Esophagus (tissue), 2 donors: Measurements from ENCODE around the gene PRCP. TPM values are rescaled to one million over a fixed set of nuclear protein-coding genes. Genes with fewer than 3 reads are reported as not detected.
"Not testable (repeated sequence)": the region's sequence is repeated elsewhere in the genome, so short reads cannot be mapped to it uniquely, and the experiment has no call there.

Experiments used
- H3K27ac ChIP-seq, 2 donors: one replicate each; pipeline ENCODE4 v1.5.1; 2013; ENCODE audit warnings: low read depth in 2 of 2, mild to moderate bottlenecking in 2 of 2, inconsistent platforms in 1 of 2, low read length in 1 of 2, moderate library complexity in 1 of 2
- H3K27me3 ChIP-seq, 2 donors: one replicate each; pipeline ENCODE4 v1.6.1; 2013; ENCODE audit warnings: low read length in 2 of 2, control low read depth in 1 of 2, mild to moderate bottlenecking in 1 of 2; ENCODE audit not compliant: insufficient read depth in 2 of 2, control insufficient read depth in 1 of 2
- H3K36me3 ChIP-seq, 2 donors: one replicate each; pipeline ENCODE4 v1.6.1; 2013; ENCODE audit warnings: low read length in 1 of 2; ENCODE audit not compliant: control insufficient read depth in 2 of 2, insufficient read depth in 2 of 2
- H3K4me1 ChIP-seq, 2 donors: one replicate each; pipeline ENCODE4 v1.6.1; 2013; ENCODE audit warnings: low read length in 1 of 2; ENCODE audit not compliant: control insufficient read depth in 2 of 2, insufficient read depth in 2 of 2
- H3K4me3 ChIP-seq, 2 donors: one replicate each; pipeline ENCODE4 v1.5.1; 2013; ENCODE audit warnings: low read length in 2 of 2, mild to moderate bottlenecking in 2 of 2, low read depth in 1 of 2, moderate library complexity in 1 of 2
- H3K9me3 ChIP-seq, 2 donors: one replicate each; pipeline ENCODE4 v1.6.1; 2013; ENCODE audit warnings: mild to moderate bottlenecking in 2 of 2, low read depth in 1 of 2, low read length in 1 of 2, moderate library complexity in 1 of 2; ENCODE audit not compliant: control insufficient read depth in 2 of 2, insufficient read depth in 1 of 2
- WGBS, 2 donors: extraction: QIAGEN DNeasy Blood & Tissue Kit; methylation state at CpG; one replicate each; pipeline ENCODE4 v1.1.7; 2013; 5-methylcytosine and 5-hydroxymethylcytosine counted together
- polyA plus RNA-seq, 2 donors: library from polyadenylated mRNA; stranded (reverse); fragments of 200-250 nt; gene quantifications; one replicate each; pipeline ENCODE4 v1.2.3, GENCODE V29; 2013
- donor health status: healthy with polysubstance abuse.
- donor health status: Bipolar disorder and iron deficiency.

PRCP gene
- polyA plus RNA-seq = 10 to 100 TPM; 22.1 to 38.3 TPM

DNA sequence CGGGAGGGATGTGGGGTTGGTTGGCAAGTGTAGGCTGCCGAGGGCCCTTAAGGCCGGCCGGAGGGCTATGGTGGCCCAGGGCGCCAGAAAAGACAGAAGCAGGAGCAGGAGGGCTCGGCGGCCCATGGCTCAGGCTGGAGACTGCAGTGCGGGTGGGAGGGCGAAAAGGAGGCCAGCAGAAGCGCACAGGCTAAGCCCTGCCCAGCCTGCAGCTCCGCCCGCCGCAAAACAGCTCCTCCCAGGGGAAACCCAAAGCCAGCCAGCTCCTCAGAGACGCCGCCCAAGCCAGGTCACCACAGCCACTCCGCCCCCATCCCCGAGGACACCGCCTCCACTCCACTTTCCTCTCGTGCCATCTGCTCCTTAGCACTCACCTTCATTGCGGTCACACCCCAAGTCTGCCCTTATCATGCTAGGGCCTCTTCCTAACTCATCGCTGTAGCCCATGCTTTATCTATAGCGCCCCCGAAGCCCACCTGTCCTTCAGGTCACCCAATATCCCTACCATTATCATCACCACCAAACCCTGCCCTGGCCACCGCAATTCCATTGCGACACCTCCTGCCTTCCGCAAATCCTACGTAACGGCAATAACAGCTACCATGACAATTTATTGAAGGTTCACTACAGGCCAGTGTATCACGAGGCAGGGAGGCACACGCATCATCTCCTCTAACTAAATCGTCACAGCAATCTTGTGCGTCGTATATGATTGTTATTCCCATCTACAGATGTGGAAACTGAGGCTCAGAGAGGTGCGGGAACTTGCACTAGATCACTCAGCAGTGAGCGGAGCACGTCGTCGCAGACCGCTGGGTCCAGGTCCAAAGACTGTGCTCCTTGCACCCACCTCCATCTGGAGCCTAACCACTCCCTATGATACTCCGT, at the start of gene PRCP:
Gene PRCP, minus strand, starts transcription at position 154 of the 888 bp plus-strand sequence. Its CDS starts 28 bp downstream, at position 126.
- 0% methylated on average over 37 to 40 of the region's 40 CpGs for WGBS, 2 donors
- peaks cover 0 to 2% of the 10 kb centered on the region in 2 donors for H3K4me1 ChIP-seq
- no peaks in the 10 kb centered on the region for H3K27me3 ChIP-seq
- H3K36me3 ChIP-seq = no peaks in the 10 kb centered on the region
- H3K4me3 ChIP-seq = peak within 1 kb of the TSS; percentile 82 to 90
- peak within 1 kb of the TSS; percentile 96 to 99 for H3K27ac ChIP-seq
- no peaks in the 10 kb centered on the region for H3K9me3 ChIP-seq

DNA sequence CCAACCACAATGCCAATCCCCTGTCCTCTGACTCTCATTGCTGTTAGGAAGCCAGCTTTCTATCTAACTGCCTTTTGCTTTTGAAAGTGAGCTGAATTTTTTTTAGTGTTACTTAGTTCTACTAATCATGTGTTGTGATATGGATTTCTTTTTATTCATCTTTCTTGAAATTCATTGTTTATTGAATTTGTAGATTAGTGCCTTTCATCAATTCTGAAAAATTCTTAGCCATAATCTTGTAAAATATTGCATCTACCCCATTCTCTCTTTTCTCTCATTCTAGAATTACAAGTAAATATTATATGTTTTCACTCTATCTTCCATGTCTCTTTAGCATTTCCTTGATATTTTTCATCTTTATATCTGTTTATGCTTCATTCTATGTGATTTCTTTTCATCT, 49.1 kb upstream of the PRCP start:
- no peak overlapping the region for H3K27ac ChIP-seq
- peaks cover 0 to 2% of the 10 kb centered on the region in 2 donors for H3K4me1 ChIP-seq
- H3K36me3 ChIP-seq = no peaks in the 10 kb centered on the region
- no peak overlapping the region for H3K4me3 ChIP-seq
- no peaks in the 10 kb centered on the region for H3K27me3 ChIP-seq
- no peaks in the 10 kb centered on the region for H3K9me3 ChIP-seq

DNA sequence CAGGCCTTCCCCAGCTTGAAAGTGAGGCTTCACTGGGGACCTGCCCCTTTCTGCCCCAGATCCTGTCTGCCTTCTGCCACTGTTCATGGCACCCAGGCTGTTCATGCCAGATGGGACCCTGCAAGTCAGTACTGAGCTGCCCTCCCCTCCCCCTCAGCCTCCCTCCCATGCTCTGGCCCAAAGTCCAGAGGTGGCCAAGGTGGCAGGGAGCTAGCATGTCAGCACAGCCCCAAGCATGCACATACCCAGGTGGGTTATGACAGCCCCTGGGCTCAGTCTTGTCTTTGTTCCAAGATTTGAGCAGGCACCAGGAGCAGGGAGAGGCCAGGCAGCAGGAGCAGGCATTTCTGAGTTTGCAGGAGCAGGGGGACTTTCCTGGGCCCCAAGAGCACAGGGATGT, 45.5 kb upstream of the PRCP start:
- Histone ChIP-seq H3K36me3 (no peaks in the 10 kb centered on the region), H3K4me1 (peaks cover 0 to 2% of the 10 kb centered on the region in 2 donors), H3K27me3 (no peaks in the 10 kb centered on the region), H3K27ac (no peak overlapping the region), H3K9me3 (peaks cover 0 to 3% of the 10 kb centered on the region in 2 donors), H3K4me3 (no peak overlapping the region)

DNA sequence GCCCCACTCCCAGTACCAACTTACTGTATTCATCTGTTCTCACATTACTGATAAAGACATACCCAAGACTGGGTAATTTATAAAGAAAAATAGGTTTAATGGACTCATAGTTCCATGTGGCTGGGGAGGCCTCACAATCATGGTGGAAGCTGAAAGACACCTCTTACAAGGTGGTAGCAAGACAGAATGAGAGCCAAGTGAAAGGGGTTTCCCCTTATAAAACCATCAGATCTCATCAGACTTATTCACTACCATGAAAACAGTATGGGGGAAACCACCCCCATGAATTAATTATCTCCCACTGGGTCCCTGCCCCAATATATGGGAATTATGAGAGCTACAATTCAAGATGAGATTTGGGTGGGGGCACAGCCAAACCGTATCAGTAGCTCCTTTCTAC, 44.8 kb upstream of the PRCP start:
- not testable (repeated sequence) for H3K27ac ChIP-seq, H3K9me3 ChIP-seq, H3K4me1 ChIP-seq, H3K27me3 ChIP-seq, H3K4me3 ChIP-seq, H3K36me3 ChIP-seq
- 94 to 95% methylated on average over 1 of the region's 1 CpG for WGBS, 2 donors

DNA sequence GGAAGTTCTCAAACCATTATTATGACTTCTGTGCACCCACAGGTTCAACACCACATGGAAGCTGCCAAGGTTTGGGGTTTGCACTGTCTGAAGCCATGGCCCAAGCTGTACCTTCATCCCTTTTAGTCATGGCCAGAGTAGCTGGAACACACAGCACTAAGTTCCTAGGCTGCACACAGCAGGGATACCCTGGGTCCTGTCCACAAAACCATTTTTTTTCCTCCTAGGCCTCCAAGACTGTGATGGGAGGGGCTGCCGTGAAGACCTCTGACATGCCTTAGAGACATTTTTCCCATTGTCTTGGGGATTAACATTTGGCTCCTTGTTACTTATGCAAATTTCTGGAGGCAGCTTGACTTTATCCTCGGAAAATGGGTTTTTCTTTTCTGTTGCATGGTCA, 44.0 kb upstream of the PRCP start:
- no peaks in the 10 kb centered on the region for H3K27me3 ChIP-seq
- peaks cover 0 to 3% of the 10 kb centered on the region in 2 donors for H3K9me3 ChIP-seq
- peaks cover 0 to 2% of the 10 kb centered on the region in 2 donors for H3K4me1 ChIP-seq
- no peak overlapping the region for H3K27ac ChIP-seq
- 60 to 77% methylated on average over 2 of the region's 2 CpGs for WGBS, 2 donors
- H3K36me3 ChIP-seq = no peaks in the 10 kb centered on the region
- no peak overlapping the region for H3K4me3 ChIP-seq

DNA sequence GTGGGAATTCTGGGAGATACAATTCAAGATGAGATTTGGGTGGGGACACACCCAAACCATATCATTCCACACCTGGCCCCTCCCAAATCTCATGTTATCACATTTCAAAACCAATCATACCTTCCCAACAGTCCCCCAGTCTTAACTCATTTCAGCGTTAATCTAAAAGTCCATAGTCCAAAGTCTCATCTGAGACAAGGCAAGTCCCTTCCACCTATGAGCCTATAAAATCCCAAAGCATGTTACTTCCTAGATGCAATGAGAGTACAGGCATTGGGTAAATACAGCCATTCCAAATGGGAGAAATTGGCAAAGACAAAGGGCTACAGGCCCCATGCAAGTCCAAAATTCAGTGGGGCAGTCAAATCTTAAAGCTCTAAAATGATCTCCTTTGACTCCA, 43.2 kb upstream of the PRCP start:
- H3K27me3 ChIP-seq, H3K4me3 ChIP-seq: not testable (repeated sequence)
- 84 to 98% methylated on average over 1 of the region's 1 CpG for WGBS, 2 donors

DNA sequence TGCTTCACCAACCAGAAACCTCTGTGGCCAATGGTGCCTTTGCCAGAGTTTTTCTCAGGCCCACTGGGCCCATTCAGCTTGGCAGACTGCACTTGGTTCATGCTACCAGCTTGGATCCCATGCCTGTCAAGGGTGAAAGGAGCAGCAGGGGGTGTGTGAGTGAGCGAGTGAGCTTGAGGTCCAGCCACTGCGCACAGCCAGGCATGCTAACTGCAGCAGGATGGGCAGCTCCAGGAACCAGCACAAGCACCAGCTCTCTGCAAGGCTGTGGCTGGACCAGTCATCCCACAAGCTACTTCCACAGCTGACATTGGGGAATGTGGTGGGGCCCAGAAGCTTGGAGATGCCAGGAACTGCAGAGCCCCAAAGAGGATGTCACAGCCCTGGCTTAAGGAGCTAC, 42.1 kb upstream of the PRCP start:
- WGBS, 2 donors = 96 to 97% methylated on average over 2 of the region's 2 CpGs
- no peaks in the 10 kb centered on the region for H3K36me3 ChIP-seq
- H3K27ac ChIP-seq = no peak overlapping the region
- H3K27me3 ChIP-seq = no peaks in the 10 kb centered on the region
- H3K9me3 ChIP-seq = peaks cover 0 to 3% of the 10 kb centered on the region in 2 donors
- peaks cover 0 to 2% of the 10 kb centered on the region in 2 donors for H3K4me1 ChIP-seq
- no peak overlapping the region for H3K4me3 ChIP-seq

More for the DNA sequence above, 43.2 kb upstream of the PRCP start:
- not testable (repeated sequence) for H3K27ac ChIP-seq, H3K4me1 ChIP-seq, H3K36me3 ChIP-seq, H3K9me3 ChIP-seq

DNA sequence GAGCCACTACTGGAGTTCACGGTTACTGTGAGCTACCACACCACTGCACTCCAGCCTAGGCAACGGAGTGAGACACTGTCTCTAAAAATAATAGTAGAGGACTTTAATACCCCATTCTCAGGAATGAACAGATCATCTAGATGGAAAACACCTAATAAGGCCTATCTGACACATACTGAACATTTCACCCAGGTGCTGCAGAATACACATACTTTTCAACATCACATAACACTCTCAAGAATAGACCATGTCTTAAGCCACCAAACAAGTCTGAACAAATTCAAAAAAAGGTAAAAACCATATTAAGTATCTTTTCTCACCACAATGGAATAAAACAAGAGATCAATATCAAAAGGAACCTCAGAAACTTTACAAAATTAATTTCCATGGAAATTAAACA, 39.2 kb upstream of the PRCP start:
- no peak overlapping the region for H3K27ac ChIP-seq
- WGBS, 2 donors = 95 to 97% methylated on average over 2 of the region's 2 CpGs
- H3K4me1 ChIP-seq = no peaks in the 10 kb centered on the region
- H3K36me3 ChIP-seq = no peaks in the 10 kb centered on the region
- H3K27me3 ChIP-seq = no peaks in the 10 kb centered on the region
- H3K4me3 ChIP-seq = no peak overlapping the region
- peaks cover 0 to 3% of the 10 kb centered on the region in 2 donors for H3K9me3 ChIP-seq

DNA sequence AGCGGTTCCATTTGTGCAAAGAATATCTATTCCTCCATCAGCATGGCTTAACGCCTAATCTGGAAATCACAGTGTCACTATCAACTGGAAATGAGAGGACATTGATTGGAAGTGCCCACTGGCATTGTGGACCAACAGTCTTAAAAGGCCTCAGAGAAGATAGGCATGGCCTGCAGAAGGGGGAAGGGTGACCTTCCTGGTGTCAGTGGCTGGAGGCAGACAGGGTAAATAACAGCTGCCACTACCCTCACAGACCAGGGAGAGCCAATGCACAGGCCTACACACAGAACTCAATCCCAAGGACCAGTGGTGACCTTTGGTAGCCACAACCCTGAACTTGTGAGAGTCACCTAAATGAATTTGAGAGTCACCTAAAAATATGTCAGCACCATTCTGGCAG, 37.3 kb upstream of the PRCP start:
- Histone ChIP-seq H3K4me3 (no peak overlapping the region), H3K27ac (no peak overlapping the region), H3K9me3 (peaks cover 0 to 3% of the 10 kb centered on the region in 2 donors), H3K27me3 (no peaks in the 10 kb centered on the region), H3K4me1 (no peaks in the 10 kb centered on the region), H3K36me3 (no peaks in the 10 kb centered on the region)
- WGBS, 2 donors = 94 to 97% methylated on average over 2 of the region's 2 CpGs

DNA sequence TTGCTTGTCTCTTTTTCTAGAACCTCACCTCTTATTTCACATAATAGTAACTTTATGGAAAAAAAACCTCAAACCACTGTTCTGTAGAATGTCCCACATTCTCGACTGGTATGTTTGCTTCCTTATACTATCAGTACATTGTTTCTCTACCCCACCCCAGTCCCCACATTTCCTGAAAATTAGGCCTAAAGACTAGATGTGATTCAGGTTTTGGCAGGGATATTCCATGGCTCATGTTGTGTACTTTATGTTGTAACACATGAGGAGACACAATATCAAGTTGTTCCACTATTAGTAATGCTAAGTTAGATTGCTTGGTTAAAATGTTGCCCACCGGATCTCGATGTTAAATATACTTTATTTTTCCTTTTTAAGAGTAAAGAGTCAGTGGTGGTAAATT, 36.0 kb upstream of the PRCP start:
- Histone ChIP-seq H3K4me1 (no peaks in the 10 kb centered on the region), H3K9me3 (no peaks in the 10 kb centered on the region), H3K27me3 (no peaks in the 10 kb centered on the region), H3K27ac (no peak overlapping the region), H3K36me3 (no peaks in the 10 kb centered on the region), H3K4me3 (no peak overlapping the region)
- WGBS, 2 donors = 84 to 85% methylated on average over 3 of the region's 3 CpGs
